Measurements from ENCODE around the gene MFAP2.

Gene MFAP2

DNA sequence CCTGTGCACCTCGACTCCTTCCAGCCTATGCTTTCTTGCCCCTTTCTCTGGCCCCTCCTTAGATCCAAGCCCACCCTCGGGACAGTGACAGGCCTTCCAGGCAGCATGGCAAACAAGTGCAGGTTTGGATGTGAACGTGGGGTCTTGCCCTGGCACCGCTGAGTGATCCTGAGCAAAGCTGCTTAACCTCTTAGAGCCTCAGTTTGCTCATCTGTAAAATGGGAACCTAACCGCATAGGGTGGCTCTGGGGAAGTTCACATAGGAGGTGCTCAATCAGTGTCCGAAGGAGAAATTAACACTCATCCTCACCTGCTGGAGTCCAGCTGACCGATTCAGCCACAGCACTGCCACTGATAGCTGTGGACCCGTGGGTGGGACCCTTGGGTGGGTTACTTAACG, 7.2 kb downstream of the MFAP2 start:
- DNase-seq = no peak
- peaks cover 4% of the 10 kb centered on the region for H3K36me3 Mint-ChIP-seq (ENCODE audit: low read depth)
- TF ChIP-seq, protein P1, sequence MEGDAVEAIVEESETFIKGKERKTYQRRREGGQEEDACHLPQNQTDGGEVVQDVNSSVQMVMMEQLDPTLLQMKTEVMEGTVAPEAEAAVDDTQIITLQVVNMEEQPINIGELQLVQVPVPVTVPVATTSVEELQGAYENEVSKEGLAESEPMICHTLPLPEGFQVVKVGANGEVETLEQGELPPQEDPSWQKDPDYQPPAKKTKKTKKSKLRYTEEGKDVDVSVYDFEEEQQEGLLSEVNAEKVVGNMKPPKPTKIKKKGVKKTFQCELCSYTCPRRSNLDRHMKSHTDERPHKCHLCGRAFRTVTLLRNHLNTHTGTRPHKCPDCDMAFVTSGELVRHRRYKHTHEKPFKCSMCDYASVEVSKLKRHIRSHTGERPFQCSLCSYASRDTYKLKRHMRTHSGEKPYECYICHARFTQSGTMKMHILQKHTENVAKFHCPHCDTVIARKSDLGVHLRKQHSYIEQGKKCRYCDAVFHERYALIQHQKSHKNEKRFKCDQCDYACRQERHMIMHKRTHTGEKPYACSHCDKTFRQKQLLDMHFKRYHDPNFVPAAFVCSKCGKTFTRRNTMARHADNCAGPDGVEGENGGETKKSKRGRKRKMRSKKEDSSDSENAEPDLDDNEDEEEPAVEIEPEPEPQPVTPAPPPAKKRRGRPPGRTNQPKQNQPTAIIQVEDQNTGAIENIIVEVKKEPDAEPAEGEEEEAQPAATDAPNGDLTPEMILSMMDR (IDR thresholded peaks at IDR 0.05) = no peak
- H3K27ac Mint-ChIP-seq = peak overlapping the region; percentile 85
- no peaks in the 10 kb centered on the region for H3K27me3 Mint-ChIP-seq (ENCODE audit: low read depth, poor library complexity)
- no peaks in the 10 kb centered on the region for H3K9me3 Mint-ChIP-seq
- H3K4me1 Mint-ChIP-seq = peaks cover 53% of the 10 kb centered on the region
- H3K4me3 Mint-ChIP-seq = no peak overlapping the region

DNA sequence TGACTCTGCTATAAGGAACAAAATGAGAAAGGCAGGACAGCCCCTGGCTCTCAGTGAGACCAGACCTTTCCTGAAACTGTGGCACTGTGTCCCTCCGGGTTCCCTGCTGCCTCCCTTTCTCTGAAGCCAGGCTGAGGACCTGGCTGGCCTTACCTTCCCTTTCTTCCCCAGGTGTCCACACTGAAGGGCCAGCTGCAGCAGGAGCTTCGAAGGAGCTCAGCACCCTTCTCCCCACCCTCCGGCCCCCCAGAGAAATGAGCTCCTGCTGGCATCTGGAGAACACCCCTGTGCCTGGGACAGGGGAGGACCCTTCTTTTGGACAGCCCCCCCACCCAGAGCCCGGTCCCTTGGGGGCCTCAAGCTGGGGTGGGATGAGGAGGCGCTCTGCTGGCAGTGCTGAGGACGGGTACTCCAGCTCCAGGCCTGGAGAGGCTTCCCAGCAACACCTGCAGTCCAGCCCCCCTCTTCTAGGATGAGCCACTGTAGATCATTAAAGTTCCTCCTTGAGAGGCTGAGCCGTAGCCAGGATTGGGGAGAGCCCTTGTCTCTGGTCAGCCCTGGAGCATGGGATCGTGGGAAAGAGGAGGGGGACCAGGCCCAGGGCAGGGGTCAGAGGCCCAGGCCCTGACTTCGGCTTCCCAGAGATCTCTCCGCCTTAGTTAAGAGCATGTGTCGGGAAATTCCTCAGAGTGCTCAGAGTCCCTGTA, 8.1 kb downstream of the MFAP2 start:
- peak; percentile 36 for DNase-seq
- Mint-ChIP-seq H3K36me3 (ENCODE audit: low read depth) (peaks cover 4% of the 10 kb centered on the region), H3K9me3 (no peaks in the 10 kb centered on the region), H3K4me1 (peaks cover 44% of the 10 kb centered on the region), H3K27ac (peak overlapping the region; percentile 98), H3K4me3 (no peak overlapping the region), H3K27me3 (ENCODE audit: low read depth, poor library complexity) (no peaks in the 10 kb centered on the region)
- TF ChIP-seq, protein P1 (IDR thresholded peaks at IDR 0.05) = no peak

DNA sequence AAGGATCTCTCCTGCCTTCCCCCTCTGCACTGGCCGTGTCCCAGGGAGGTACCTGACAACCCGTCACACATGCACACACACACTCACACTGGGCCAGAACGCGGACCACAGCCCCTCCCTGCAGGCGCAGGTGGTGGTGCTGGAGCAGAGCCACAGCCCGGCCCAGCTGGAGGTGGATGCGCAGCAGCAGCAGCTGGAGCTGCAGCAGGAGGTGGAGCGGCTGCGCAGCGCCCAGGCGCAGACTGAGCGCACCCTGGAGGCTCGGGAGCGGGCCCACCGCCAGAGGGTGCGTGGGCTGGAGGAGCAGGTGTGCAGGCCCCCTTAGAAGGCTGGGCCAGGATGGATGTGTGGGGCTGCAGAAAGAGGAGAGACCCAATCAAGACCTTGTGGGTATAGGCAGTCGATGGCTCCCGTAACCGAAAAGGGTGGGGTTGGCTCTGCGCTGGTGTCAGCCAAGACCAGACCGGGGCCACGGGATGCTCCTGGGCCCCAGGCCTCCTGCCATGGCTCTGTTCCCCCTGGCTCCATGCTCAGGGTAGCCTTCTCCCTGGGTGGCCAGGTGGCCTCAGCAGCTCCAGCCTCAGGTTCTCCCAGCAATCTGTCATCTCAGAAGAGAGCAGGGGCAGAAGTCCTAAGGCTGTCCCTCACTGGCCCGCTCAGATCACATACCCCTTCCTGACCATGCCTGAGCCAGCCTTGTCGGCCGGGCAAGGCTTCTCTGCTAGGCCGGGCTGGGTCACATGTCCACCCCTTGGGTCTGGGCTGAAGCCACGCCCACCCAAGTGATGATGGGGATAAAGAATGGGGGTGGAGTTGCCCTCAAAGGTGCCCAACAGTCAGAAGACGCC, 8.9 kb downstream of the MFAP2 start:
- Mint-ChIP-seq H3K4me3 (no peak overlapping the region), H3K27me3 (ENCODE audit: low read depth, poor library complexity) (no peaks in the 10 kb centered on the region), H3K36me3 (ENCODE audit: low read depth) (peaks cover 10% of the 10 kb centered on the region), H3K9me3 (no peaks in the 10 kb centered on the region), H3K27ac (peak overlapping the region; percentile 94), H3K4me1 (peaks cover 43% of the 10 kb centered on the region)
- TF ChIP-seq, protein P1 (IDR thresholded peaks at IDR 0.05) = no peak
- peak; percentile 45 for DNase-seq

DNA sequence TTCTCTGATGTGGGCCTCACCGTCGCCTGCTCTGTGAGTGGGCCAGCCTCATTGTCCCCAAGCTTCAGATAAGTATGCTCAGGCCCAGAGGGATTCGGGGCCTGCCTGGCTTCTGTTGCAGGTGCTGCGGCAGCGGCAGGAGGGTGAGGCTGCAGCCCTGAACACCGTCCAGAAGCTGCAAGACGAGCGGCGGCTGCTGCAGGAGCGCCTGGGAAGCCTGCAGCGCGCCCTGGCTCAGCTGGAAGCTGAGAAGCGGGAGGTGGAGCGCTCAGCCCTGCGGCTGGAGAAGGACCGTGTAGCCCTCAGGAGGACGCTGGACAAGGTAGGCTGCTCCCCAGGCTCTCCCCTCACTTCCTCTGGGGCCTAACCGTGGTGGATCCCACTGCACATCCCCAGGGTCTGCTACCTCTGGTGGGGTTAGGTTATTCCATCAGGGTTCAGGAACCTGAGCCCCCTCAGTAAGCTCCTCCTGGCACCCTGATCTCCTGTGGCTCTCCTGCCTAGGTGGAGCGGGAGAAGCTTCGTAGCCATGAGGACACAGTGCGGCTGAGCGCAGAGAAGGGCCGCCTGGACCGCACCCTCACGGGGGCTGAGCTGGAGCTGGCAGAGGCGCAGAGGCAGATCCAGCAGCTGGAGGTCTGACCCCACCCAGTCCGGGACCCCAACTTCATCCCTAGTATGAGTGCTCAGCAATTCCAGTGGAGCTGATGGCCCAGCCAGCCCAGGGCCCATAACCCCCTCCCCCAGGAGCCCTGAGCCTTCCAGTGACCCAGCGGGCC, 10.1 kb downstream of the MFAP2 start:
- no peaks in the 10 kb centered on the region for H3K27me3 Mint-ChIP-seq (ENCODE audit: low read depth, poor library complexity)
- no peaks in the 10 kb centered on the region for H3K9me3 Mint-ChIP-seq
- H3K4me1 Mint-ChIP-seq = peaks cover 40% of the 10 kb centered on the region
- TF ChIP-seq, protein P1 (IDR thresholded peaks at IDR 0.05) = no peak
- H3K36me3 Mint-ChIP-seq (ENCODE audit: low read depth) = peaks cover 18% of the 10 kb centered on the region
- no peak overlapping the region for H3K4me3 Mint-ChIP-seq
- no peak for DNase-seq
- peak overlapping the region; percentile 81 for H3K27ac Mint-ChIP-seq

DNA sequence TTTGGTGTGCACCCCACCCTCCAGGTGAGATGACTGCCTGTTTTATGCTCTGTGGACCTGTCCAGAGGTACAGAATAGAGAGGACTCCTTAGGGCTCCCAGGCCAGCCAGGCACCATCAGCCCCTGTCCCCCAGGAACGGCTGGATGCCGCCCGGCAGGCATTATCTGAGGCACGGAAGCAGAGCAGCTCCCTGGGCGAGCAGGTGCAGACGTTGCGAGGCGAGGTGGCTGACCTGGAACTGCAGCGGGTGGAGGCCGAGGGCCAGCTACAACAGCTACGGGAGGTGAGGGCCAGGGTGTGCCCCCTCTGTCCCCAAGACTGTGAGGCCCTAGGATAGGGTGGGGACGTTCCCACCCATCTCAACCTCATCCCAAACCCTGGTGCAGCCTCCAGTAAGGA, 10.8 kb downstream of the MFAP2 start:
- H3K27ac Mint-ChIP-seq = peak overlapping the region; percentile 48
- peaks cover 22% of the 10 kb centered on the region for H3K36me3 Mint-ChIP-seq (ENCODE audit: low read depth)
- peaks cover 40% of the 10 kb centered on the region for H3K4me1 Mint-ChIP-seq
- no peaks in the 10 kb centered on the region for H3K9me3 Mint-ChIP-seq
- TF ChIP-seq, protein P1 (IDR thresholded peaks at IDR 0.05) = no peak
- DNase-seq = no peak
- H3K4me3 Mint-ChIP-seq = no peak overlapping the region
- H3K27me3 Mint-ChIP-seq (ENCODE audit: low read depth, poor library complexity) = no peaks in the 10 kb centered on the region

All from nephron progenitor cell (in vitro differentiated cells).